GM21529 (cell line): ENCODE results near the gene TAF13.

Experiments
- ATAC-seq: cut with Tn5 transposase; IDR thresholded peaks from one replicate; pipeline ENCODE4 v1.9.1; 2021; ENCODE audit not compliant: unreplicated experiment

TAF13 gene, protein sequence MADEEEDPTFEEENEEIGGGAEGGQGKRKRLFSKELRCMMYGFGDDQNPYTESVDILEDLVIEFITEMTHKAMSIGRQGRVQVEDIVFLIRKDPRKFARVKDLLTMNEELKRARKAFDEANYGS

GRCh38 chr1:109075531-109076490 lies at the start of gene TAF13:
Gene TAF13 (minus strand): TSS chr1:109076003. CDS start chr1:109075947, 56 bp downstream.
- peak; percentile 99 for ATAC-seq

DNA sequence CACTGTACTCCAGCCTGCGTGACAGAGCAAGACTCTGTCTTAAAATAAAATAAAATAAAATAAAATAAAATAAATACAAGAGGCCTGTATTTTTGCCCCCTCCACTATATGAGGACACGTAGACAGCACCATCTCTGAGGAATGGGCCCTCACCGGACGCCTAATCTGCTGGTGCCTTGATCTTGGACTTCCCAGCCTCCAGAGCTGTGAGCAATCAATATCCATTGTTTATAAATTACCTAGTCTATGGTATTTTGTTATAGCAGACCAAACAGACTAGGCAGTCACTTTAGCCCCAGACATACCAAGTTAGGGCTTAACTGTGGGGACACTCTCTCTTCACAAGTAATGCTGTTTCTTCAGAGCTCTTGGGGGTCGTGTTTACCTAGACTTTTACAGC lies 44.6 kb upstream of the TAF13 start:
- ATAC-seq, result no peak

GRCh38 chr1:109118089-109118488 lies 42.3 kb upstream of the TAF13 start:
- no peak for ATAC-seq

DNA sequence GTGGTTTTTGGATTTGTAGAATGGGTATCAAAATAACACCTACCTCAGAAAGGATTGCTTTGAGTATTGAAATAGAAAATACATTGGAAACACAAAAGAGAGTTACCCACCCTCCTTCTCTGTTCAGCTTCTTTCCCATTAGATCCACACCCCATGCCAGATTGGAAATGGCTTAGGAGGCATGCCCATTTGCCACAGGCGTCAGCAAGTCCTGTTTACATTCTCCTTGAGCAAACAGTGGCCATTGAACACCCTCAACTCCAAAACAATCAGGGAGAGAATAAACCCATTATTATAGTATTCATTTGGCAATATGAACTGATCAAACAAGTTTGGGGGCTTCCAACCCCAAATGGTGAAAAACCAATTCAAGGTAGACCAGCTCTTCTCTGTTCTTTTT lies 40.5 kb upstream of the TAF13 start:
- no peak for ATAC-seq

DNA sequence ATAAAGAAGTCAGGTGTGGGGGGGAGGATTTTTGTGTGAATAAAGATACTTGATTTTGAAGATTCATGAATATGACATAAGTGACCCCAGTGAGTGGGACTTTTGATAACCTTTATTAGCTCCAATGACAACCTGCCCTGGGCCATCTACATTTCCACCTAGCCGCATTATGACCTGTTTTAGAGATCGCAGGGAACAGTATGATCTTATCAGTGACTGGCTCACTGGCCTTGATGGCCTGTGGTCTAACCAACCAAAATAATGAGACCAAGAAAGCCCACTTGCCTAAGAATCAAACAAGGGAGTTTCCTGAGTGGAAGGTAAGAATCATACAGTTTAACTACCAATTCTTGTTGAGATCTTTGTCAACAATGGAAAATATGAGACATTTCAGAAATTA lies 39.9 kb upstream of the TAF13 start:
- no peak for ATAC-seq

GRCh38 chr1:109114342-109114674 lies 38.5 kb upstream of the TAF13 start:
- ATAC-seq, result no peak

GRCh38 chr1:109113590-109114341 lies 38.0 kb upstream of the TAF13 start, which contains the start of gene ELAPOR1:
Gene ELAPOR1 (plus strand): TSS chr1:109114115. CDS start chr1:109114184, 69 bp downstream.
- ATAC-seq, result peak; percentile 59

GRCh38 chr1:109112652-109113285 lies 37.0 kb upstream of the TAF13 start:
- ATAC-seq, result peak; percentile 72

- peak; percentile 54 for ATAC-seq
Observed at GRCh38 chr1:109112056-109112651, 36.4 kb upstream of the TAF13 start.

GRCh38 chr1:109111386-109112055 lies 35.7 kb upstream of the TAF13 start:
- no peak for ATAC-seq

- ATAC-seq, result no peak
Observed at GRCh38 chr1:109109906-109110305, 34.1 kb upstream of the TAF13 start.

- no peak for ATAC-seq
Observed at GRCh38 chr1:109107785-109108184, 32.0 kb upstream of the TAF13 start.

- no peak for ATAC-seq
Observed at GRCh38 chr1:109105881-109106280, 30.1 kb upstream of the TAF13 start.

DNA sequence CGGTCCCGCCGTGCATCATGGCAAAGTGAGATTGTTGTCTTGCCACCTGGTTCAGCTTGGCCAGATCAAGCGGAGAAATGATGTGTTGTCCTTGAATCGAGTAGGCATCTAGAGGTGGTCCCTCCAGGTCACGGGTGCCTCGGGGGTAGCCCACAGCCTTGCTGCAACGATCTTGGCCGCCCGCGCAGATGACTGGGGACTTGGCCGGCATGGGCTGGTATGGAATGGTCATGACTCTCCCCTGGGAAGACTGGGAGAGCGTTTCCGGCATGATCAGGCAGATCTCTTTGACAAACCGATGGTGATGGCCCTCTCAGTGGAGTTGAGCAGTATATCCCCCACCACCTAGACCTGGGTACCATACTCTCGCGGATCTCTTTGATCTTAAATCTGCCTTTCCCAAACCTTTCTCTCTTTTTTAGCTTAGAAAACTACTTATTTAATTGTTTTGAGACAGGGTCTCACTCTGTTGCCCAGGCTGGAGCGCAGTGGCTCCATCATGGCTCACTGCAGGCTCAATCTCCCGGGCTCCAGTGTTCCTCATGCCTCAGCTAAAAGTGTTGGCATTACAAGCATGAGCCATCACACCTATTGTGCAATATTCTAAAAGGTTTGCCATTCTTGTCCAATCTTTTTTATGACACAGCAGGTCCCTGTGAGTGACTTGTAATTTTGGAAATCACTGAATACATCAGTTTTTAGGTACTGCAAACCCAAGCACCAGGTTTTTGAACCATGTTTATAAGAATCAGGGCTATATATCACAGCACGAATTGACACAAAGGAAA lies 28.8 kb upstream of the TAF13 start:
- no peak for ATAC-seq

- peak; percentile 89 for ATAC-seq
Observed at GRCh38 chr1:109099938-109100773, 24.4 kb upstream of the TAF13 start.

DNA sequence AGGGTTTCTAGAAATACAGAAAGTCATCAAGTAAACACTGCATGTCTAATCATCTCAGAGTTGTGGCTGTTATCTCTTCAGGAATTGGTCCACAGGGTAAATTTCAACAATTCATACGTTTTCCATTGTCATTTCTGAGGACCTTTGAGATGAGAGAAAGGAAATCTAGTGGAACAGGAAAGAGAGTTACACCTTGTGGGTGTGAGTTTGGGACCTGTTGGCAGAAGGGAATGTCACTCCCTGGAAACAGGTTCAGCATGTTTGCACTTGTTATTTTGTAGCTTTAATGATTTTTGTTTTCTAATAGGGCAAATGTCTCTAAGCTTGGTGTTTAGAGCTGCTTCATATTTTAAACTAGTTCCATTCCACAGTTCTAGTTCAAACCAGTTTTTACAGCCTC lies 20.3 kb upstream of the TAF13 start:
- ATAC-seq, result no peak

DNA sequence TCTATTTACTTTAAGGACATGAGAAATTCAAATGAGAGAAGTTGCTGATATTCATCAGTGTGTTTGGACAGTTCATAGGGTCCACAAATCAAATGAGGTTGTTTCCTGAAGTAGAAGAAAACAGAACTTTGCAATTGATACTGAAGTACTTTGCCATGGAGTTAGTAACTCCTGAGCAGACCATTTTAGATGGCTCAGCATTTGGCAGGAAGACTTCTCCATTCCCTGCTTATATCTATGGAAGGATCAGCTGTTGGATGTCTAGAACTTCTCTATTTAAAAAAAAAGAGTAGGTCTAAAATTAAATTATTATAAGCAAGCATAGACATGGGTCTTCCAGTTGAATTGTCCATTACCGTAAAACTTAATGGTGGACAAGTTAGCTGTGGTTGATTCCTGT lies 19.8 kb upstream of the TAF13 start:
- no peak for ATAC-seq

DNA sequence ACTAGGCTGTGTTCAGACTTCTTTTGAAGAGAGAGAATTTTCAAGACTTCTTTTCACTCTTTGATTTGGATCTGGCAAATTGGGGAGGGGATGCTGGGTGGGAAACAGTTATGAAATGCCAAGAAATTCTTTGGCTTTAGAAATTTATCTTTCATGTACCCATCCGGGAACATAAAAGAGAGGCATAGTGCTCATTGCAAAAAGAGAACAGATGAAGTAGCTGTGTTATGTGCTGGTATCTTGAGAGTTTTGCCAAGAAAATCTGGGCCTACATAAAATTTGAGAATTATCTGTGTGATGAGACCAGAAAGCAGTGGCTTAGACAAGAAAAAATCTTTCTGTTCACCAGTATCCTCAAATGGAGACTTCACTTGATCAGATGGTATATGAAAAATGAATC lies 19.1 kb upstream of the TAF13 start:
- ATAC-seq, result no peak

DNA sequence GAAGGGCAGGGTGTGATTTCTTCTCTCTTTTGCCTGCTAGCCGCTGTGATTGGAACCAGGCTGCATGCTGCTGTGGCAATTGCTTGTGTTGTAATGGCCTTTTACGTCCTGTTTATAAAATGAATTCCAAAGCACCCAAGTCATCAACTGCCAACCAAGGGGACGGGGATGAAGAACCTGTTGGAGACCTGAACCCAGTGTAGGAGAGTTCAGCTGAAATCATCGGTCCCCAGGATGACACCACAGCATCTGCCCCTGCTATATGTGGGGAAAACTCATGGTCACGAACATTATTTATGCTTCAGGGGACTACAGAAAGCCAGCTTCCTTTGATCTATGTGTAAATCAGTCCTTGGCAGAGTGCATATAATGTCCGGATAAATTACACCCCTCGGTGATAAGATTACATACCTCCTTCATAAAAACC lies 18.6 kb upstream of the TAF13 start:
- no peak for ATAC-seq
